SKM-1 (cell line): ENCODE results near the gene FARS2.

Experiments used
- DNase-seq: peaks from one replicate; lab custom pipeline; 2025; ENCODE audit not compliant: unreplicated experiment; lab: John Stamatoyannopoulos, UW

The FARS2 gene

GRCh38 chr6:5285081-5285480 lies 23.8 kb downstream of the FARS2 start:
- no peak for DNase-seq

DNA sequence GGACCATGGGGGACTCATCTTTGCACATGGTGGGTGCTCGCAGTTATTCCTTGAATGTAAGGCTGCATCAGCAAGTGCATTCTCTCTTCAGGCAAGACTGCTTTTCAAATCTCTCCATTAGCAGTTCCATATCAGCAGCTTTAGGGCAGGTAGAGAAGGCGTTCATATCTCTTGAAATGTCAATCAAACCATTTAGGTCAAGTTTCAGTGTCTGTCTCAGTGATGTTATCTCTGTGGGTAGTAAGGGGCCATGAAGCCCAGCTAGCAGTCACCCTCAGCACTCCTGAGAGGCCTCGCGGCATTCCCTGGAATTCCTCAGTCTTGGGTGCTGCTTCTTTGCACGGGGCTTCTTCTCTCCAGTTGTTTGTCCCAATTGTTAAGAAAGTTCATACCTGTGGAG lies 24.2 kb downstream of the FARS2 start:
- DNase-seq = no peak

GRCh38 chr6:5286780-5287179 lies 25.5 kb downstream of the FARS2 start:
- DNase-seq = no peak

- DNase-seq = no peak
Measured at GRCh38 chr6:5287205-5287965, 26.1 kb downstream of the FARS2 start.

DNA sequence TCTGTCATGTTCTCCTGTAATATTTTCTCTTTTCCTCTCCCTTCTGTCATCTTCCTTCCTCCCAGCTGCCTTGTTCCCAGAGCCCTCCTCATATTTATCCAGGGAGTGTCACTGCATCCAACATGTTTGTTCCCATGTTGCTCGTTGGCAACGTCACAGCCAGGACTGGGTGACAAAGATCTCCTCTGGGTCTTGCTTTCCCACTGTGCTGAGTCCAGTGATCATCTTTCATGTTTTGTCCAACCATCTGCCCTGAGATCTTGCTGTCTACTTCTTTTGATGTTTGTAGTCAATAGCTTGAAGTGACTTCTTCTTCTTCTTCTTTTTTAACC lies 26.6 kb downstream of the FARS2 start:
- no peak for DNase-seq

DNA sequence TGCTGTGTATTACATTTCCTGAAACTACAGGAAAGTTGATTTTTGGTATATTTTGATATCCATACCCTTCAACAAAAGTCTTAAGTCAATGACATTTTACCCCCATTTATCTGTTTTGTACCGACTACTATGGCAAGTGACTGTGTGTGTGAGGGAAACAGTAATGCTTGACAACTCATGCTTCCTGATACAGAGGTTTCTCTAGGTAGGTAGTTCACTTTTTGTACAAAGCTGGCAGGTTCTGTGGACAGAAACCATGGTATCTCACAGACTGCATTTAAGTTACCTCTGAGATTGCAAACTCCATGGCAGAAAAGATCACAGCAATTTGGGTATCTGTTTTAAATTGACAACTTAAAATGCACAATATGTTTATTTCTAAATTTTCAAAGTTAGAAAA lies 28.8 kb downstream of the FARS2 start:
- no peak for DNase-seq

- DNase-seq = no peak
Measured at GRCh38 chr6:5290500-5290899, 29.2 kb downstream of the FARS2 start.

DNA sequence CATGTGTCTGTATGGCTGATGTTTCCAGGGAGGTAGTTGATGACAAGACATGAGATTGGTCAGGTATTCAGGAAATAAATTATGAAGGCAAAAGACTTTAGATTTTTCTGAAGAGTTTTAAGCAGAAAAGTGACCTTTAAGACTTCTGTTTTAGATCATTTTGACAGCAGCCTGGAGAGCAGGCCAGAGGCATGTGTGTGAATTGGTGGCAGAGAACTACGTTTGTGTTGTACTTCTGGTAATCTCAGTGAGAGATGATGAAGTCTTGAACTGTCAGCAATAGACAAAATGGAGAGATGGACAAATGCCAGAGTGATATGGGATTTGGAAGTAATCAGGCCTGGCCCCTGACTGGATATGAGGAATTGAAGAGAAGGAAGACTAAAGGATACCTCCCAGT lies 30.8 kb downstream of the FARS2 start:
- DNase-seq = no peak

- DNase-seq = no peak
Measured at GRCh38 chr6:5293692-5294091, 32.4 kb downstream of the FARS2 start.

GRCh38 chr6:5294392-5295211 lies 33.3 kb downstream of the FARS2 start:
- DNase-seq = peak; percentile 27

DNA sequence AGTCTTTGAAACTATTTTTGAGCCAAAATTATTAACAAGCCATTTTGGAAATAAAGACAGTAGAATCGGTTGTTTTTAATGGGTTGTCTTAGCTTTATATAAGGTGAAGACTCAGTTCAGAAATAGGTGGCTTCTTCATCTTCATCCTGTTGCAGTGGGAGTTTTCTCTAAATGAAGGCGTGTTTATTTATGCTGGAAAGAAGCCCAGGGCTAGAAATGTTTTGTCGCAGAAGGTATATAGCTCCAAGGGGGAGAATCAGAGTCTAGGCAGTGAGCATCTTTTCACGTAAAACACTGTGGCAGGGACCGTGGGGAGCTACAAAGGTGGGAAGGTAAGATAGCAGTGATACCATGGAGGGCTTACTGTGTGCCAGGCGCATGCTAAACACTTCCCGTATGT lies 34.3 kb downstream of the FARS2 start:
- DNase-seq = no peak

GRCh38 chr6:5300206-5300764 lies 39.0 kb downstream of the FARS2 start:
- DNase-seq = no peak

DNA sequence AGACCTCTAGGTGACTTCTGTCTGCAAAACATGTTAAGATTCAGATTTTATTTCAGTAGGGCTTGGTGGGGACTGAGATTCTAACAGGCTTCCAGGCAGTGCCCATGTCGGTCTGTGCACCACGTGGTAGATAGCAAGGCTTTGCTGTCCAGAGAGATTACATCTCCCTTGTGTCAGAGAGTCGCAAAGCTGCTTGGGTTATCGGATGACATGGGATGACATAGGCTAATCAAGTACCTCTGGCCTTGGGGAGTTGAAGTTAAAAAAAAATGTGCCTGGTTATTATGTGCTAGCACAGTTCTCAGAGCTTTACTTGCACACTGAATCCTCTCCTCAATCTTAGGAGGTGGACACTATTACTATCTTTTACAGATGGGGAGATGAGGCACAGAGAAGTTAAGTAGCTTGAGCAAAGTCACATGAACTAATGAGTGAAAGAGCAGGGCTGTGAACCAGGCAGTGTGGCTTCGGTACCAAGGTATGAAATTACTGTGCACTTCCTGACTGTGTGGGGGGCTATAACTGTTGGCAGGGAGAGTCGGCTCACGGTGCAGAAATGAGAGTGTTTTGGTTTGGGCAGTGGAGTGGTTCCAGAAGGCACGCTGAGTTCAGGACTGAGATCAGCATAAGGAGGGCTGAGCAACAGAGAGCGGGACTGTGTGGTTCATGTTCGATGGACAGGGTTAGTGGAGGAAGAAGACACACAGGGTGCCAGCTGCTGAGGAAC lies 41.1 kb downstream of the FARS2 start:
- DNase-seq = no peak

GRCh38 chr6:5302995-5303622 lies 41.8 kb downstream of the FARS2 start:
- no peak for DNase-seq

DNA sequence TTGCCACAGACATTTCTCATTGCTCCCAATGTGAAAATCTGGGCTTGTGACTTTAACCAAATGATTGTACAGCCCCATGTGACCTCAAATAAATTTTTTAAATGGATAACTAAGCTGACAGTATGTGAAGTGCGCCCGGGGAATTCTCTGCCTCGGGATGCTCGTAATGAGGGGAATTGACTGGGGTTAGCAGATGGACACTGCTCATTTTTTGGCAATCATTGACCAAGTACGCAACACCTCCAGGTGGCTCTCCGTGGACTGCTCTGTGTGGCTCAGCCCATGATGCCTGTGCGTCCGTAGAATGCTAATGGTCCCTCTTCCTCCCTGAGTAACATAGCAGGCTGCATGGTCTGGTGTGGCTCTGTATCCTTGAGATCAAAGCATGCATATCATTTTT lies 42.4 kb downstream of the FARS2 start:
- no peak for DNase-seq

DNA sequence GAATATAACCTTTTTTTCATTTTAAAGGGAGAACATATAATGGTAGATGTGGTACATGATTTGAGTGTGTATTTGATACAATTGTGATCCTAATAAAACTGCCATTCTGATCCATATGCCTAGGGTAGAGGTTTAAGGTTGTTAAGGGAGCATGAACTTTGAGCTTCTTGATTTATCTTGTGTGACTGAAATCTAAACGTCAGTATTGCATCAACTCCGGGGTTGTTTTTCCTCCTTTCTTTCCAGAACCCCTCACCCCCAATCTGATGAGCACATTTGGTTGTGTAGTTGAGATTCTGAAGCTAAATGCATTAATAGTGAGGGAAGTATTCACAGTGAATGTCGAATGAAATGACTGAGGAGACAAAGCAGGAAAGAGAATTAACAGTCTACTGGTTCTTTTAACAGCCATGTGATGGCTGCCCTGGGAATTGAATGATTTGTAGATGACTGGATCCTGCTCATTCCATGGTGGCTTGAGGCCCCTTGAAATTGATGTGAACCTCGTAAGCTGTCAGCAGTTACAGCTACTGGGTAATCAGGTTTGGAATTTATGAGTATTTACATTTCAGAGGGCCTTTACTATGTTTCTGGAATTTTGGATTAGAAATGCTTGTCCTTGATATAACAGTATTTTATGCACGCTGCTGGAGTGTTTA lies 44.8 kb downstream of the FARS2 start:
- no peak for DNase-seq

DNA sequence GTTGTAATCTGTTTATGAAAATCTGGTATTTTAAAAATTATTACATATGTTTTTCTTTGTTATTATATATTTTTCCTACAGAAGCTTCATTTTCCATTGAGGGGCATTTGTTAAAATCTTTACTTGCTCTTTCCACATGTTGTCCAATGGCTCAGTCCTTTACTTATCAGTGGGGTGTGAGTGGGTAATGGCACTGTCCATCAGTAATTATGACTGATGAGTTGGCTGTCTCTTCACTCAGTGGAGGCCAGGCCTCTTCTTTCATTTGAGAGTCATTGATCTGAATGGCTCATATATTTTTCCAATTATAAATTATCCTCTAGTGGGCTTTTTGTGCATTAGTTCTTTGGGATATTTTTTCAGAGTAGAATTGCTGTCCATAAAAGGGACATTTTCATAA lies 45.7 kb downstream of the FARS2 start:
- DNase-seq = no peak

GRCh38 chr6:5308066-5308465 lies 46.8 kb downstream of the FARS2 start:
- no peak for DNase-seq

- DNase-seq = no peak
Measured at GRCh38 chr6:5314191-5314865, 53.0 kb downstream of the FARS2 start.

- no peak for DNase-seq
Measured at GRCh38 chr6:5315881-5316280, 54.6 kb downstream of the FARS2 start.
